ENCODE results near the gene CREG1. TPM values are rescaled to one million over a fixed set of nuclear protein-coding genes. Genes with fewer than 3 reads are reported as not detected.

Gene CREG1
- polyA plus RNA-seq, 2 of the 4 experiments (the other 2 are of a cell fraction) = 70.2 to 129 TPM

GRCh38 chr1:167502719-167503462 is 50.7 kb downstream of the CREG1 start:
- Histone ChIP-seq H3K9me3 (no peaks in the 10 kb centered on the region), H3K4me3 (no peak overlapping the region), H3K4me1 (no peaks in the 10 kb centered on the region), H3K27ac (no peak overlapping the region), H3K4me2 (no peak overlapping the region)
- TF ChIP-seq HMGXB4 (CRISPR knock-in tag; IDR thresholded peaks at IDR 0.05; ENCODE audit: borderline replicate concordance) (no peak), CTCF (IDR thresholded peaks at IDR 0.05) (no peak), NPAS2 (CRISPR knock-in tag; IDR thresholded peaks at IDR 0.05; ENCODE audit: borderline replicate concordance) (no peak), CHD4 (IDR thresholded peaks at IDR 0.05; ENCODE audit: borderline replicate concordance) (no peak), FOSL2 (IDR thresholded peaks at IDR 0.05) (no peak), FOSL2 (CRISPR knock-in tag; IDR thresholded peaks at IDR 0.05) (no peak), HOXA7 (CRISPR knock-in tag; IDR thresholded peaks at IDR 0.05) (no peak), BCL3 (IDR thresholded peaks at IDR 0.05) (no peak), KDM5A (IDR thresholded peaks at IDR 0.05) (no peak), BHLHE40 (IDR thresholded peaks at IDR 0.05; ENCODE audit: low read depth, low read length) (no peak), EHMT2 (IDR thresholded peaks at IDR 0.05; ENCODE audit: low read depth) (no peak), HOXB13 (CRISPR knock-in tag; IDR thresholded peaks at IDR 0.05; ENCODE audit: low read depth) (no peak), NFE2L2 (conservative IDR thresholded peaks at IDR 0.05; ENCODE audit: low read length) (no peak), RCOR1 (IDR thresholded peaks at IDR 0.05; ENCODE audit: low read depth, low read length) (no peak)
- TF ChIP-seq, protein P1, sequence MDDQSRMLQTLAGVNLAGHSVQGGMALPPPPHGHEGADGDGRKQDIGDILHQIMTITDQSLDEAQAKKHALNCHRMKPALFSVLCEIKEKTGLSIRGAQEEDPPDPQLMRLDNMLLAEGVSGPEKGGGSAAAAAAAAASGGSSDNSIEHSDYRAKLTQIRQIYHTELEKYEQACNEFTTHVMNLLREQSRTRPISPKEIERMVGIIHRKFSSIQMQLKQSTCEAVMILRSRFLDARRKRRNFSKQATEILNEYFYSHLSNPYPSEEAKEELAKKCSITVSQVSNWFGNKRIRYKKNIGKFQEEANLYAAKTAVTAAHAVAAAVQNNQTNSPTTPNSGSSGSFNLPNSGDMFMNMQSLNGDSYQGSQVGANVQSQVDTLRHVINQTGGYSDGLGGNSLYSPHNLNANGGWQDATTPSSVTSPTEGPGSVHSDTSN (IDR thresholded peaks at IDR 0.05) = no peak
- ChIA-PET POLR2A (interaction anchor here (0.5 kb wide), 1 partner anchor 131 kb away, joined by 3 read pairs; no protein-coding TSS in a partner anchor), CTCF (no interaction called here)
- DNase-seq (ENCODE audit: low read depth in 1 of 2, low spot score in 1 of 2) = no peak
- no peak for ATAC-seq
- FAIRE-seq = no peak
- 52% methylated on average over 4 of the region's 4 CpGs for WGBS (ENCODE audit: missing lambda C conversion rate)

DNA sequence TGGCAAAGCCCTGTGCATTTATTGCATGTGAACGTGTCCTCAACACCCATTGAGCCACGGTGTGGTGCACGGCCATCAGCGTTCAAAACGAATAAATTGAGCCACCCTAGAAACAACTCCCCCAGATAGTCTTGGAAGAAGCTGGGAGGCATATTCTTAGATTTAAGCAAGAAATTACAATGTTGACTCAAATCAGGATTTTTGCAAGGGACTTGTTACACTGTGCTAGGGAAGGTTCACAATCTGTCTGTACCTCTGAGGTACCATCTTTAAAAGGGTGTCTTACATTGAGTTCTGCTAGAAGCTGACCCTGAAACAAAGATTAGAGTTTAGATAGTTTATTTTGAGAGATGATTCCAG is 51.4 kb downstream of the CREG1 start:
- POLR2A ChIA-PET = no interaction called here
- WGBS (ENCODE audit: missing lambda C conversion rate) = 50% methylated on average over 5 of the region's 5 CpGs
- ATAC-seq = no peak
- no peak for DNase-seq (ENCODE audit: low read depth in 1 of 2, low spot score in 1 of 2)
- TF ChIP-seq TFCP2L1 (CRISPR knock-in tag; IDR thresholded peaks at IDR 0.05) (no peak), RNF2 (IDR thresholded peaks at IDR 0.05; ENCODE audit: borderline replicate concordance, low read depth) (peak; percentile 53; the same call in 1 of the 2 replicates), FOXS1 (CRISPR knock-in tag; IDR thresholded peaks at IDR 0.05) (no peak), EP300 (IDR thresholded peaks at IDR 0.05) (no peak), ELK1 (IDR thresholded peaks at IDR 0.05; ENCODE audit: low read depth, low read length) (no peak), ESRRA (IDR thresholded peaks at IDR 0.05; ENCODE audit: borderline replicate concordance, low read length) (no peak), JUNB (IDR thresholded peaks at IDR 0.05) (no peak)
- TF ChIP-seq, protein P2, sequence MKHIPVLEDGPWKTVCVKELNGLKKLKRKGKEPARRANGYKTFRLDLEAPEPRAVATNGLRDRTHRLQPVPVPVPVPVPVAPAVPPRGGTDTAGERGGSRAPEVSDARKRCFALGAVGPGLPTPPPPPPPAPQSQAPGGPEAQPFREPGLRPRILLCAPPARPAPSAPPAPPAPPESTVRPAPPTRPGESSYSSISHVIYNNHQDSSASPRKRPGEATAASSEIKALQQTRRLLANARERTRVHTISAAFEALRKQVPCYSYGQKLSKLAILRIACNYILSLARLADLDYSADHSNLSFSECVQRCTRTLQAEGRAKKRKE (CRISPR knock-in tag; IDR thresholded peaks at IDR 0.05; ENCODE audit: low read depth) = no peak
- no peaks in the 10 kb centered on the region for H3K9me3 ChIP-seq
- H3K4me2 ChIP-seq = no peak overlapping the region
- no peak for FAIRE-seq
- no peak overlapping the region for H3K27ac ChIP-seq
- no peak overlapping the region for H3K4me3 ChIP-seq
- H3K4me1 ChIP-seq = no peaks in the 10 kb centered on the region
- CTCF ChIA-PET = no interaction called here

Measured in A549 (cell line).